Mesenchymal stem cell (in vitro differentiated cells and primary cell): ENCODE measurements around the gene ZNF574.
A peak's percentile ranks its signal among the peaks of the same experiment; 100 is the strongest.

Source experiments
- DNase-seq: peaks from one replicate; pipeline ENCODE4 v3.0.0-alpha.2; 2013
- H2AFZ ChIP-seq: one replicate; pipeline ENCODE4 v1.6.1; 2013; ENCODE audit warnings: low read depth, mild to moderate bottlenecking, control low read depth, inconsistent platforms, low read length, moderate library complexity
- H2AK5ac ChIP-seq: 2 replicates; pipeline ENCODE4 v1.6.1; 2013; ENCODE audit warnings: low read length, moderate library complexity, mild to moderate bottlenecking, inconsistent platforms; ENCODE audit not compliant: severe bottlenecking
- H2BK120ac ChIP-seq: one replicate; pipeline ENCODE4 v1.6.1; 2013; ENCODE audit warnings: low read depth, mild to moderate bottlenecking, inconsistent platforms, low read length, moderate library complexity
- H2BK12ac ChIP-seq, 2 experiments: one replicate each; pipeline ENCODE4 v1.6.1; 2013; ENCODE audit warnings: inconsistent platforms in 2 of 2, low read length in 2 of 2, mild to moderate bottlenecking in 2 of 2, moderate library complexity in 2 of 2, control low read depth in 1 of 2
- H2BK15ac ChIP-seq: one replicate; pipeline ENCODE4 v1.6.1; 2013; ENCODE audit warnings: mild to moderate bottlenecking, low read depth, inconsistent platforms; ENCODE audit not compliant: poor library complexity, severe bottlenecking
- H2BK5ac ChIP-seq: 2 replicates; pipeline ENCODE4 v1.6.1; 2013; ENCODE audit warnings: low read depth, mild to moderate bottlenecking, low read length, control low read depth, inconsistent platforms; ENCODE audit not compliant: poor library complexity, severe bottlenecking
- H3K14ac ChIP-seq, 2 experiments: one replicate each; pipeline ENCODE4 v1.6.1; 2013; ENCODE audit warnings: inconsistent platforms in 2 of 2, low read length in 2 of 2, control low read depth in 1 of 2, mild to moderate bottlenecking in 1 of 2, moderate library complexity in 1 of 2
- H3K18ac ChIP-seq, 2 experiments: one replicate each; pipeline ENCODE4 v1.6.1; 2013; ENCODE audit warnings: inconsistent platforms in 2 of 2, low read length in 2 of 2, control low read depth in 1 of 2, low read depth in 1 of 2, mild to moderate bottlenecking in 1 of 2
- H3K23ac ChIP-seq, 2 experiments: one replicate each; pipeline ENCODE4 v1.6.1; 2013; ENCODE audit warnings: inconsistent platforms in 2 of 2, low read length in 2 of 2, mild to moderate bottlenecking in 2 of 2, moderate library complexity in 2 of 2, control low read depth in 1 of 2
- H3K27ac ChIP-seq: 2 replicates; pipeline ENCODE4 v1.5.1; 2013; ENCODE audit warnings: mild to moderate bottlenecking, moderate library complexity, low read length, control low read depth, inconsistent platforms; ENCODE audit not compliant: poor library complexity, severe bottlenecking
- H3K27me3 ChIP-seq, 2 experiments: 2 replicates each; pipeline versions ENCODE4 v1.6.1 to v1.7.0; 2013; ENCODE audit warnings: low read length in 2 of 2, mild to moderate bottlenecking in 2 of 2, moderate library complexity in 2 of 2, control low read depth in 1 of 2, inconsistent platforms in 1 of 2; ENCODE audit not compliant: control insufficient read depth in 1 of 2, insufficient read depth in 1 of 2
- H3K36me3 ChIP-seq, 2 experiments: 2 replicates each; pipeline versions ENCODE4 v1.6.1 to v1.7.0; 2013; ENCODE audit warnings: low read length in 2 of 2, control low read depth in 1 of 2, inconsistent platforms in 1 of 2, low read depth in 1 of 2, mild to moderate bottlenecking in 1 of 2; ENCODE audit not compliant: insufficient read depth in 2 of 2, control insufficient read depth in 1 of 2
- H3K4ac ChIP-seq, 2 experiments: one replicate each; pipeline ENCODE4 v1.6.1; 2013; ENCODE audit warnings: inconsistent platforms in 2 of 2, low read length in 2 of 2, mild to moderate bottlenecking in 2 of 2, moderate library complexity in 2 of 2, control low read depth in 1 of 2, low read depth in 1 of 2
- H3K4me1 ChIP-seq: 2 replicates; pipeline ENCODE4 v1.6.1; 2013; ENCODE audit warnings: low read depth, low read length, control low read depth; ENCODE audit not compliant: control insufficient read depth, insufficient read depth
- H3K4me2 ChIP-seq: 2 replicates; pipeline ENCODE4 v1.6.1; 2013; ENCODE audit warnings: low read length, mild to moderate bottlenecking, inconsistent platforms; ENCODE audit not compliant: poor library complexity, severe bottlenecking
- H3K4me3 ChIP-seq, 2 experiments: 2 replicates each; pipeline versions ENCODE4 v1.5.1 to v1.7.0; 2013; ENCODE audit warnings: low read length in 2 of 2, mild to moderate bottlenecking in 2 of 2, control low read depth in 1 of 2, low read depth in 1 of 2; ENCODE audit not compliant: insufficient read depth in 1 of 2
- H3K79me1 ChIP-seq: replicated peaks from 2 replicates; pipeline ENCODE4 v1.6.1; 2013; ENCODE audit warnings: mild to moderate bottlenecking, control low read depth, low read length, inconsistent platforms; ENCODE audit not compliant: poor library complexity, severe bottlenecking
- H3K9ac ChIP-seq: 2 replicates; pipeline ENCODE4 v1.7.0; 2013; ENCODE audit warnings: mild to moderate bottlenecking, low read length, moderate library complexity
- H3K9me3 ChIP-seq: 2 replicates; pipeline ENCODE4 v1.7.0; 2013; ENCODE audit warnings: mild to moderate bottlenecking, low read length; ENCODE audit not compliant: control insufficient read depth
- H4K8ac ChIP-seq: one replicate; pipeline ENCODE4 v1.6.1; 2013; ENCODE audit warnings: inconsistent platforms, mild to moderate bottlenecking, low read length, moderate library complexity
- H4K91ac ChIP-seq: one replicate; pipeline ENCODE4 v1.6.1; 2013; ENCODE audit warnings: mild to moderate bottlenecking, low read length, inconsistent platforms
- WGBS: methylation state at CpG from one replicate; pipeline ENCODE4 v1.1.7; 2013; ENCODE audit warnings: mixed read lengths; 5-methylcytosine and 5-hydroxymethylcytosine counted together

The ZNF574 gene

DNA sequence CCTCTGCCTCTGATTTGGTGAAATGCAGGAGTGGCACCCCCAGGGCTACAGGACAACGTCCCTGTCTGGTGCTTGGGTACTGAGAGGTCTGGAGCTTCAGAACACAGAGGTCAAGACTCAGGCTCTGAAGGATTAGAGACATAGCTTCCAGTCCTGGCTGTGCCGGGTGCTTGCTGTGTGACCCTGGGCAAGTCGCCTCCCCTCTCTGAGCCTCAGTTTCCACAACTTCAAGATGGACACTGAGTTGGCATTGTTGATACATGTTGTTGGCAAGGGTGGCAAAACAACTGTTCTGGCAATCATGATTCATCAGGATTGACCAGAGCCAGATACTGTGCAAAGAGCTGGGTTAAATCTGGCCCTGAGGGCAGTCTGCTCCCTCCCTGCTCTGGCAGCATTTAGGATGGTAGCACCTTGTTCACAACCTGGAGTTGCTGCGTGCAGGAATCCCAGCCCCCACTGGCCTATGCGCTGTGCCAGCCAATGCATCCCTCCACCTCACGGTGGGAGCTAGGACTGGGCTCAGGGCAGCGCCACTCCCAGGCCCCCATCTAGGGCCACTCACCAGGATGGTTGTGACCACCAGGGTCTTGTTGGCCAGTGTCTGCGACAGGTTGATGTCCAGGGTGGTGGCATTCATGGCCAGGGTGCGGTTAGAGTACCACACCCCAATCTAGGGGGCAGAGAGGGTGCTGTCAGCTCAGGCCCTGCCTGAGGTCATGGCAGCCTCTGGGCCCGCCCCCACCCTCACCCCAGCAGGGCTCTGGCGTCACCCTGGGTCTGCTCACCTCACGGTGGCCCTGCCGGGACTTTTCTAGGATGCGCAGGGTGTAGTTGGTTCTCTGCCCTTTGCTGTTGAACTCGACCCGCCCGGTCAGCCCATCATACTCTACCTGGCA, 22.7 kb upstream of the ZNF574 start:
- no peak overlapping the region for H3K4me3 ChIP-seq
- no peak overlapping the region for H3K18ac ChIP-seq
- no peak overlapping the region for H2AK5ac ChIP-seq
- no peak overlapping the region for H3K4ac ChIP-seq
- no peak overlapping the region for H2BK120ac ChIP-seq
- H2AFZ ChIP-seq, result no peak overlapping the region
- no peak overlapping the region for H3K14ac ChIP-seq
- no peak overlapping the region for H4K91ac ChIP-seq
- H3K9ac ChIP-seq, result no peak overlapping the region
- no peak for DNase-seq
- H3K79me1 ChIP-seq, result no peaks in the 10 kb centered on the region
- no peak overlapping the region for H2BK12ac ChIP-seq
- no peaks in the 10 kb centered on the region for H3K9me3 ChIP-seq
- H3K27me3 ChIP-seq, result peaks cover 26 to 51% of the 10 kb centered on the region in 2 experiments
- peak overlapping the region in 1 of 2 experiments; percentile 23 for H3K23ac ChIP-seq
- no peak overlapping the region for H4K8ac ChIP-seq
- H3K36me3 ChIP-seq, result no peaks in the 10 kb centered on the region
- H3K4me1 ChIP-seq, result no peaks in the 10 kb centered on the region
- H3K27ac ChIP-seq, result no peak overlapping the region
- WGBS, result 84% methylated on average over 17 of the region's 17 CpGs
- H2BK5ac ChIP-seq, result no peak overlapping the region
- H3K4me2 ChIP-seq, result no peak overlapping the region
- H2BK15ac ChIP-seq, result no peak overlapping the region

DNA sequence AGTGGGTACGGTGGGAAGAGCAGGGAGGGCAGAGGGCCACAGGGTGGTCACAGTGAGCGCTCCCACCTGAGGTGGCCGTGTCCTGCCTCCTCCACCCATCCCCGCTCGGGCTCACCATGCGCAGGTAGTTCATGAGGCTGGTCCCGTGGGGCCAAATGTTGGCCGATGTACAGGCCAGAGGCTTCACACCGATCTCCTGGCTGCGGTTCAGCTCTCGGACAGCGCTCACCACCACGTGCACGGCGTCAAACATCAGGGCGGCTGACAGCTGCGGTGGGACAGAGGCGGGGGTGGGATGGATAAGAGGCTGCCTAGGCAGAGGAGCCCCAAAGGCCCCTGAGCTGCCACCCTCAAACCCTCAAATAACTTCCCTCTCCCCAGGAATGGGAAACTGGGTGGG, 21.8 kb upstream of the ZNF574 start:
- Histone ChIP-seq H2BK15ac (no peak overlapping the region), H3K14ac (no peak overlapping the region), H3K36me3 (no peaks in the 10 kb centered on the region), H2BK5ac (no peak overlapping the region), H2BK120ac (no peak overlapping the region), H3K4me2 (no peak overlapping the region), H3K27me3 (peaks cover 26 to 45% of the 10 kb centered on the region in 2 experiments), H3K4ac (no peak overlapping the region), H4K91ac (no peak overlapping the region), H2AFZ (no peak overlapping the region), H3K27ac (no peak overlapping the region), H3K18ac (no peak overlapping the region), H3K4me1 (no peaks in the 10 kb centered on the region), H3K79me1 (no peaks in the 10 kb centered on the region), H3K9ac (no peak overlapping the region), H3K9me3 (no peaks in the 10 kb centered on the region), H2BK12ac (no peak overlapping the region), H2AK5ac (no peak overlapping the region), H3K4me3 (no peak overlapping the region), H3K23ac (no peak overlapping the region), H4K8ac (no peak overlapping the region)
- DNase-seq, result no peak
- WGBS, result 92% methylated on average over 15 of the region's 18 CpGs

- H3K27me3 ChIP-seq, result peaks cover 25 to 45% of the 10 kb centered on the region in 2 experiments
- no peak overlapping the region for H3K4me2 ChIP-seq
- 83% methylated on average over 7 of the region's 7 CpGs for WGBS
- no peaks in the 10 kb centered on the region for H3K79me1 ChIP-seq
- no peak overlapping the region for H3K4ac ChIP-seq
- H2AK5ac ChIP-seq, result no peak overlapping the region
- H3K4me3 ChIP-seq, result no peak overlapping the region
- no peak overlapping the region for H3K14ac ChIP-seq
- H3K36me3 ChIP-seq, result no peaks in the 10 kb centered on the region
- no peak overlapping the region for H4K91ac ChIP-seq
- H2BK5ac ChIP-seq, result no peak overlapping the region
- no peak overlapping the region for H3K9ac ChIP-seq
- H3K23ac ChIP-seq, result no peak overlapping the region
- no peak overlapping the region for H3K18ac ChIP-seq
- H2BK12ac ChIP-seq, result no peak overlapping the region
- H2AFZ ChIP-seq, result no peak overlapping the region
- no peak overlapping the region for H4K8ac ChIP-seq
- no peak overlapping the region for H3K27ac ChIP-seq
- H3K4me1 ChIP-seq, result no peaks in the 10 kb centered on the region
- H3K9me3 ChIP-seq, result no peaks in the 10 kb centered on the region
- H2BK120ac ChIP-seq, result no peak overlapping the region
- H2BK15ac ChIP-seq, result no peak overlapping the region
- DNase-seq, result no peak
These were observed 18.1 kb upstream of the ZNF574 start for GRCh38 chr19:42057846-42058245.

GRCh38 chr19:42059196-42059595, 16.8 kb upstream of the ZNF574 start:
- no peak overlapping the region for H2AK5ac ChIP-seq
- no peak overlapping the region for H3K4me2 ChIP-seq
- H4K91ac ChIP-seq, result no peak overlapping the region
- H3K36me3 ChIP-seq, result no peaks in the 10 kb centered on the region
- H4K8ac ChIP-seq, result no peak overlapping the region
- no peak overlapping the region for H3K18ac ChIP-seq
- DNase-seq, result no peak
- no peaks in the 10 kb centered on the region for H3K4me1 ChIP-seq
- H3K9ac ChIP-seq, result no peak overlapping the region
- H2BK12ac ChIP-seq, result no peak overlapping the region
- WGBS, result 91% methylated on average over 13 of the region's 13 CpGs
- H2AFZ ChIP-seq, result no peak overlapping the region
- H2BK15ac ChIP-seq, result no peak overlapping the region
- peaks cover 26 to 47% of the 10 kb centered on the region in 2 experiments for H3K27me3 ChIP-seq
- H3K4me3 ChIP-seq, result no peak overlapping the region
- no peaks in the 10 kb centered on the region for H3K9me3 ChIP-seq
- H2BK120ac ChIP-seq, result no peak overlapping the region
- no peak overlapping the region for H2BK5ac ChIP-seq
- H3K14ac ChIP-seq, result no peak overlapping the region
- no peak overlapping the region for H3K23ac ChIP-seq
- H3K27ac ChIP-seq, result no peak overlapping the region
- H3K79me1 ChIP-seq, result no peaks in the 10 kb centered on the region
- no peak overlapping the region for H3K4ac ChIP-seq
